Type B pancreatic cell (in vitro differentiated cells): Measurements from ENCODE around the gene TMEM40. TPM values are rescaled to one million over a fixed set of nuclear protein-coding genes. Genes with fewer than 3 reads are reported as not detected.

ENCODE experiments used
- DNase-seq: peaks from one replicate; pipeline ENCODE4 v3.0.0; 2021; ENCODE audit warnings: mixed read lengths; ENCODE audit not compliant: unreplicated experiment; ENCODE audit errors: extremely low spot score
- H3K27ac Mint-ChIP-seq: 2 replicates; pipeline ENCODE4 v1.8.0; 2021; ENCODE audit warnings: mild to moderate bottlenecking, mixed read lengths
- H3K27me3 Mint-ChIP-seq: 2 replicates; pipeline ENCODE4 v1.8.0; 2021; ENCODE audit warnings: mixed read lengths
- H3K36me3 Mint-ChIP-seq: 2 replicates; pipeline ENCODE4 v1.8.0; 2021; ENCODE audit warnings: mixed read lengths
- H3K4me1 Mint-ChIP-seq: one replicate; pipeline ENCODE4 v1.8.0; 2021; ENCODE audit warnings: mixed read lengths; ENCODE audit not compliant: unreplicated experiment
- H3K4me3 Mint-ChIP-seq: 2 replicates; pipeline ENCODE4 v1.8.0; 2021; ENCODE audit warnings: mild to moderate bottlenecking, mixed read lengths
- H3K9me3 Mint-ChIP-seq: 2 replicates; pipeline ENCODE4 v1.8.0; 2021; ENCODE audit warnings: mixed read lengths
- CTCF ChIP-seq: fragments of 200-600 bp; sonication (generic); conservative IDR thresholded peaks from 2 replicates; pipeline ENCODE4 v1.5.0; 2021; ENCODE audit warnings: antibody characterized with exemption, mild to moderate bottlenecking
- total RNA-seq: library from RNA; stranded (reverse); gene quantifications from 2 replicates; pipeline ENCODE4 v1.2.1, GENCODE V29; 2021; ENCODE audit warnings: low replicate concordance

TMEM40 gene
- total RNA-seq, 1 donor from 2014 or later, result 16.3 TPM

GRCh38 chr3:12737319-12737718 is 21.7 kb downstream of the TMEM40 start:
- H3K27ac Mint-ChIP-seq, result peak overlapping the region; percentile 87
- no peak for TF ChIP-seq CTCF

GRCh38 chr3:12734960-12735359 is 24.1 kb downstream of the TMEM40 start:
- peaks cover 5% of the 10 kb centered on the region for H3K4me1 Mint-ChIP-seq
- H3K27ac Mint-ChIP-seq, result no peak overlapping the region
- peaks cover 4% of the 10 kb centered on the region for H3K36me3 Mint-ChIP-seq
- TF ChIP-seq CTCF, result no peak
- no peak overlapping the region for H3K4me3 Mint-ChIP-seq
- H3K9me3 Mint-ChIP-seq, result no peaks in the 10 kb centered on the region
- no peak for DNase-seq
- no peaks in the 10 kb centered on the region for H3K27me3 Mint-ChIP-seq

More at GRCh38 chr3:12737319-12737718, 21.7 kb downstream of the TMEM40 start:
- Mint-ChIP-seq H3K36me3 (peaks cover 4% of the 10 kb centered on the region), H3K9me3 (no peaks in the 10 kb centered on the region), H3K4me1 (no peaks in the 10 kb centered on the region), H3K4me3 (no peak overlapping the region), H3K27me3 (no peaks in the 10 kb centered on the region)
- no peak for DNase-seq

GRCh38 chr3:12733566-12733965 is 25.5 kb downstream of the TMEM40 start:
- Mint-ChIP-seq H3K4me3 (no peak overlapping the region), H3K27me3 (no peaks in the 10 kb centered on the region), H3K4me1 (peaks cover 14% of the 10 kb centered on the region), H3K36me3 (peaks cover 4% of the 10 kb centered on the region), H3K9me3 (no peaks in the 10 kb centered on the region), H3K27ac (no peak overlapping the region)
- no peak for TF ChIP-seq CTCF
- DNase-seq, result no peak

GRCh38 chr3:12730506-12731242 is 28.4 kb downstream of the TMEM40 start:
- Mint-ChIP-seq H3K27me3 (no peaks in the 10 kb centered on the region), H3K4me1 (peaks cover 15% of the 10 kb centered on the region), H3K4me3 (peak overlapping the region; percentile 29), H3K36me3 (no peaks in the 10 kb centered on the region), H3K27ac (peak overlapping the region; percentile 20), H3K9me3 (no peaks in the 10 kb centered on the region)
- DNase-seq, result no peak
- no peak for TF ChIP-seq CTCF

- no peak for TF ChIP-seq CTCF
- H3K27ac Mint-ChIP-seq, result peak overlapping the region; percentile 72
- H3K27me3 Mint-ChIP-seq, result no peaks in the 10 kb centered on the region
- H3K36me3 Mint-ChIP-seq, result no peaks in the 10 kb centered on the region
- peaks cover 15% of the 10 kb centered on the region for H3K4me1 Mint-ChIP-seq
- H3K9me3 Mint-ChIP-seq, result peaks cover 4% of the 10 kb centered on the region
- H3K4me3 Mint-ChIP-seq, result no peak overlapping the region
- DNase-seq, result no peak
These were observed 29.9 kb downstream of the TMEM40 start for GRCh38 chr3:12729051-12729651.
